HG03103 (cell line): Measurements from ENCODE around the gene LBX2.

Source experiments
- ATAC-seq: cut with Tn5 transposase; IDR thresholded peaks from one replicate; pipeline ENCODE4 v1.9.1; 2021; ENCODE audit warnings: low read depth; ENCODE audit not compliant: unreplicated experiment

The LBX2 gene

GRCh38 chr2:74526649-74527230 is 27.3 kb upstream of the LBX2 start:
- ATAC-seq: no peak

DNA sequence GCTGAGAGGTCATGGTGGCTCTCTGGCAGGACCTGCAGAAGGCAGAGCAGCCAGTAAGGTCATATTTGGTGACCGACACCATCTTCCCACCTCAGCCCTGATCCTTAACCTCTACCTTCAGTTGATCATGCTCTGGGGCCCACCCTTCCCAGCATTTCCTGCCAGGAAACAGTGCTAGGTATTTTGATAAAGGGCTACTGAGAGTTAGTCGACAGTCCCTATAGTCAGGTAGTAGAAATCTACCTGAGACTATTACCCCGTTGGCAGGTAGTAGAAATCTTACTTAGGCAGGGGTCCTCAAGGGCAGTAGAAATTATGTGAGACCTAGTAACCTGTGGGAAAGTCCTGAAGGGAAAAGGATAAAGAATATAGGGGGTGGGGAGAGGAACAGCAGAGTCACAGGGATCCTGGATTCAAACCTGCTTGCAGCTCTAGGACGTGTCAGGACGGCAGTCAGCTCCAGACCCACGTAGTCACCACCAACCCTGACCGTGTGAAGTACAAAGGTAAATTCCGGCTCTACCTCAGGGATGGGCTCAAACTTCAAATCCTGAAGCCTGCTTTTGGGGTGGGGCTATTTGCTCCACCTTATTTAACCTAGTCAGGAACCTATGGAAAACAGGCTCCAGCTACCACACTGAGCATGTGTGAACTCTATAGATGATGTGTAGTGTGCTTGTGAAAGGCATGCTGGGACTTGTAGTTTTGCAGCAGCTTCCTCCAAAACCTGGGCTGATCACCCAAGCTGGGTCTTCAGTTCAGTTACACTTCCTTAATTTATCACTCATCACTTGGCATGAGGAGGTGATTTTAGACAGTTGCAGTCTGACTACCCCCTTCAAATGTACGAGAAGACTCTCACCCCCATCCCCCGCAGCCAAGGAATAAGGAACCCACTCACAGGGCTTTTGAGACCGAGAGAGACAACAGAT is 26.6 kb upstream of the LBX2 start, which contains the start of gene DQX1:
DQX1 (minus strand) TSS at position 515 of the 932 bp plus-strand sequence; CDS start at position 13, 502 bp downstream.
- peak; percentile 36 for ATAC-seq

DNA sequence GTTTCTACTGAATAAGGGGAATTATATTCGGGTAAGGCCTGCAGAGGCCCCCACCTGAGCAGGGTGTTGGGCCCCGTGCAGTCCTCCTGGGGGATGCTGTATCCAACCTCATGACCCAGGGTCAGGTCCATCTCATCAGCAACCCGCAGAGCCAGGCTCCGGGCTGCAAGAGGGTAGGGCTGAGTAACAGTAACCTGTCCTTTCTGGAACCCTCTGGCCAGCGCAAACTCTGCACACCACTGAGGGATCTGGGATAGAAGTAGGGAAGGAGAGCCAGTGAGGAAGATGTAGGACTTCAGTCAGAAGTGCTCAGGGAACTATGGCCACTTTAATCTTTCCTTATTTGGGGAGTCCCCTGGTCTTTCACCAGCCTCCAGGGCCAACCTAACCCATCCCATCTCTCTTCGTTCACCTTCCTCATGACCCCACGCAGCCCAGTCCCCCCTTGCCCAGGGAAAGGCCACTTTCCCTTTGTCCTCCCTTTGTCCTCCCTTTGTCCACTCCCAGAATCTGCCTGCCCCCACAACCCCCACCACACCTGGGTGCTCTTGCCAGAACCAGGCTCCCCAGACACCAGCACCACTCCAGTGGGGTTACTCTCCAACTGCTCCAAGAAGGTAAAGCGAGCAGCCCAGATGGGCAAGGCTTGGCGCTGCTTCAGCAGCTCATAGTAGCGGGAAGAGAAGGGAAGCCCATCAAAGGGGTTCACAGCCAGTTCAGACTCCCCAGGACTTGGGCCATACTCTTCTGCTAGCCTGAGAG is 25.7 kb upstream of the LBX2 start:
- ATAC-seq: no peak

GRCh38 chr2:74524005-74524404 is 24.6 kb upstream of the LBX2 start:
- ATAC-seq: no peak

DNA sequence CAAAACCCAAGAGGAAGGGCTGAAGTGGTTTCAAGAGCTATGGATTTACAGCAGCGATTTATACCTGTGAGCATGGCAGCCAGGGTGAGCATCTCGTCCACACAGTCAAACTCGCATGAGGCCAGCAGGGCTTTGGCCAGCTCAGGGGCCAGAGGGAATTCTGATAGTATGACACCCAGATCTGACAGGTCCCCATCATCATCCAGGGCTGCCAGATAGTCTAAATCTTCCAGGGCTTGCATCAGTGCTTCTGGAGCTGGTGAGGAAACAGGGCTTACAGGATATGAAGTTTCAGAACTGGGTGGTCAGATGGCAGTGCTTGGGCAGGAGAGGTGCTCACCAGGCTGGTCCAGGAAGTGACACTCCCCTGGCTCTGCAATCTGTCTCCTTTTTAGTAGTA is 23.1 kb upstream of the LBX2 start:
- no peak for ATAC-seq

- no peak for ATAC-seq
Measured at GRCh38 chr2:74516650-74517049, 17.2 kb upstream of the LBX2 start.

DNA sequence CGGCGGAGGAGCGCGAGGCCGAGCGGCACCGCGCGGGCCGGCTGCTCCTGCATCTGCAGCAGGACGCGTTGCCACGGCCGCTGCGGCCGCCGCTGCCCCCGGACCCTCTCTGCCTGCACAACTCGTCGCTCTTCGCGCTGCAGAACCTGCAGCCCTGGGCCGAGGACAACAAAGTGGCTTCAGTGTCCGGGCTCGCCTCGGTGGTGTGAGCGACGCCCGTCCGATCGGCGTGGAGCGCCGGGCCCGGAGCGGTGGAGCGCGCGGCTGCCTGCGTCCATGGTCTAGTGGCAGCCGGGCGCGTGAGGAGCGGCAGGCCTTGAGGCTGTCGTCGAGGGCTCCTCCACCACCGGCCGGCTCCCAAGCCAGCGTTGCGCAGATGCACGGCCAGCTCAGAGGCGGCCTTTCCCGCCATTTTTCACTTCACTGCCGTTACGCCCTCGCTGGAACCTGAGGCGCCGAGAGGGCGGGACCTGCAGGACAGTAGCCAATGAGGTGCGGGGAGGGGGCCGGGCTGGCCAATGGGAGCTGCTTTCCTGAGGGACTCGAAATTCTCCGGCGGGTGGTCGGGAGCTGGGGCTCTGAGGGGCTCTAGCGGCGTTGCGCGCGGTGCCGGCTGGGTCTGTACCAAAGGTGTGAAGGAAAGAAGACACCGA is 16.7 kb upstream of the LBX2 start:
- no peak for ATAC-seq

GRCh38 chr2:74515271-74515980 is 16.0 kb upstream of the LBX2 start:
- ATAC-seq: no peak

- no peak for ATAC-seq
Measured at GRCh38 chr2:74514368-74515270, 15.2 kb upstream of the LBX2 start, which contains the start of gene TLX2. Gene TLX2, plus strand, starts transcription at chr2:74514450. Its CDS starts 357 bp downstream, at chr2:74514807.

DNA sequence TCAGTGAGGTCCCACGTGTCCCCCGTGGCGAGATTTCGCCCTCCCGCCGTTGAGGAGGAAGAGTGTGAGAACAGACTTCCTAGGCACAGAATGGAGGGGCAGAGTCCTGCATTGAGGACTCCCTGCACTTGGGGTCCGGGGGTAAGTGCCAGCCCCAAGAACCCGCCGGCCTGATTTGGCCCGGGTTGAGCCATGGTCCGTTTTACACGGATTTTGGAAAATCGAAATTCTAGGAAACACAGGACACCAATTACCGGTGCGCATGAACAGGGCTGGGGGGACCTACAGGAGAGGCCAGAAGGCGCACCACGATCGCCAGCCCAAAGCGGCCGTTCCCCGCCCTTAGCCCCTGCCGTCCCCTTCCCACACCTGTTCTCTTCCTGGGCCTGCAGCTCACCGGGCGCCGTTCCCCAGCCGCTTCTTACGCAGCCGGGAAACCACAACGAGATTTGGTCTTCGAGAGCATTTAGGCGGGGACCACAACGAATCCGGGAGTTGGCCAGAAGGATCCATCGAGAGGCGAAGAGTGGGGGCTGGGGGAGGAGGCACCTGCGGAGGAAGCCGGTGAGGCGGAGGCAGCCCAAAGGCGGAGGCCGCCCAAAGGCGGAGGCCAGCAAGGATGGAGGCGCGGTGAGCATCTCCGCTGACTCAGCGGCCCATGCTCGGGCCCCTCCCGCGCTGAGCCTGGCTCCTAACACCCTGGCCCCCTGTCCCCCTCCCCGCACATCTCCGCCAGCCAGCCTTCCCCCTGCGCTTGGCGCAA is 14.4 kb upstream of the LBX2 start:
- ATAC-seq: no peak

DNA sequence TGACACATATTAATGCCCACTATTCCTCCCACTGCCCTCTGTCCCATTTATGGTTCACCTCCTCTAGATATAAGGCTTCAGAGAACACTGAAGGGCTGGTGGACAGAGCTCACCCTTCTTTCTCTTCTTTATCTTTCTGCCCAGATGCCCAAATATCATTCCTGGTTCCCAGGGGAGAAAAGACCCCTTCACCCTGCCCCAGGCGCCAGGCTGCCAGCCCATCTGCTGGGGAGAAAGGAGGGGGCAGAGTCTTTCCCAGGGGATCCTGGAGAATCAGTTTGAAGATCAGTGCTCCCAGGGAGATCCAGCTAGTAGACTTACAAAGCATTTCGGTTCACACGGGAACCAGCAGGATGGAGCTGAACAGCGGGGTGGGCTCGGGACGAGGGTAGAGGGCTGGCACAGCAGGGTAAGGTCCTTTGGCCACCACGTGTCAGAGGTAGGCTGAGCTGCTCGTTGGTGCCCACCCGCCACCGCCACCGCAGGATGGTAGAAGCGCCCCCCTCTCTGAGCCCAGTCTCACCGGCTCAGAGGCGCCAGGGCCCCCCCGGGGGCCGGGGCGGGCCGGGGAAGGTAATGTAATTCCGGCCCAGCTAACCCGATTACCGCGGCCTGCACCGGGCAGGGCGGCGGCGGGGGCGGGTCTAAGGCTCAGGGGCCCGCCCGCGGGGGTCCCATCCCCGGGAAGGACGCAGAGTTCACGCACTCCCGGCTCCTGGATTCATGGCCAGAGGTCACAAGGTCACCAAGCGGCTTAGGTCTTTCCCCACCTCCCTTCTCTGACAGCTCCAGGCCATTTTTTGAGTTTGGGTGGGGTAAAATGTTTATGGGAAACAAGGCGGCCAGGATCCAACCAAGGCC is 13.6 kb upstream of the LBX2 start:
- ATAC-seq: no peak

- no peak for ATAC-seq
Measured at GRCh38 chr2:74511104-74511989, 11.9 kb upstream of the LBX2 start.

- no peak for ATAC-seq
Measured at GRCh38 chr2:74510272-74510671, 10.9 kb upstream of the LBX2 start.

- peak; percentile 1 for ATAC-seq
Measured at GRCh38 chr2:74507926-74508520, 8.6 kb upstream of the LBX2 start.

DNA sequence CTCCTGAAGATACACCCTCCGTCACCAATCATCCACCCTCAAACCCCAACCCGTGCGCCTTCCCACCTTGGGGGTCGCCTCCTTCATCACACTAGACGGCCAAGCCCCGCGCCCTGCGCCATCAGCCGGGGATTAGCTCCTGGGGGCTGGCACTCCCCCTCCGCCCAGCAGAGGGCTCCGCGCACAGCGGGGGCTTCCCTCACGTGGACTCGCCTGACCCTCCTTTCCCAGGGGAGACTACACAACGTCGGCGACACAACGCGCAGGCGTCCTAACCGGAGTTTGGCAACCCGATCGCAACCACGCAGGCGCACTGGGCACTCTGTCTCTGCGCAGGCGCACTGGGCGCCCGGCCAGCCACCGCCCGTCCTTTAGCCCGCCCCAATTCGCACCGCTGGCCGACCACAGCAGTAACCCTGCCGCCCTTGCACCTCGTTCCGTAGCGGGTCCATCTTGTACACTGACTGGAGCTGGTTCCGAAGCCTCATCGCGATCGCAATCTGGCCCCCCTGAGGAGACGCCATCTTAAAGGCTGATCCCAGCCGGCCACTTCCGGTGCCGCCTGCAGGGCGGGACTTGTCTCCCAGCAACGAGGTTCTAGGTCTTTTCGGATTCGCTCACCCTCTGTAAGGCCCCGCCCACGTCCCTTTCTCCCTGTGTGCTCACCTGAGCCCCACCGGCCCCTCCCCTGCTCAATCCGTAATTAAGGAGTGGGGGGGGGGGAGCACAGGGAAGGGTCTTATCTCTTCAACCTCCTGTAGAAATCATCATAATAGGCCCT is 7.9 kb upstream of the LBX2 start, which contains the start of gene PCGF1:
PCGF1 (minus strand) TSS at position 551 of the 781 bp plus-strand sequence; CDS start at position 524, 27 bp downstream.
- ATAC-seq: peak; percentile 88
